PFSK-1 (cell line): Measurements from ENCODE around the gene RGS10.

Source experiments
- FOXP2 ChIP-seq: optimal IDR thresholded peaks from 2 replicates; pipeline ENCODE3; 2011; ENCODE audit warnings: borderline replicate concordance, control low read depth, inconsistent platforms; ENCODE audit not compliant: insufficient read depth; ENCODE audit errors: extremely low read length, extremely low read depth
- POLR2AphosphoS5 ChIP-seq: IDR thresholded peaks from 2 replicates; pipeline ENCODE4 v1.6.1; 2012; ENCODE audit warnings: low read depth, mild to moderate bottlenecking, control low read depth, low read length, moderate library complexity
- SIN3A ChIP-seq: IDR thresholded peaks from 2 replicates; pipeline ENCODE4 v1.6.1; 2012; ENCODE audit warnings: mild to moderate bottlenecking, low read length, moderate library complexity, borderline replicate concordance; ENCODE audit not compliant: insufficient read depth
- TAF1 ChIP-seq: IDR thresholded peaks from 2 replicates; pipeline ENCODE4 v1.6.1; 2012; ENCODE audit warnings: low read length, control low read depth, borderline replicate concordance; ENCODE audit not compliant: insufficient read depth
- TF ChIP-seq, protein P1 (sequence below), 2 experiments: IDR thresholded peaks; 2 replicates each; pipeline versions ENCODE4 v1.6.1 to v1.8.0; 2011 to 2012; ENCODE audit warnings: low read depth in 2 of 2, low read length in 2 of 2, control low read depth in 1 of 2, inconsistent platforms in 1 of 2, mild to moderate bottlenecking in 1 of 2, moderate library complexity in 1 of 2; ENCODE audit not compliant: insufficient read depth in 1 of 2

RGS10 gene

GRCh38 chr10:119536508-119537025, 6.0 kb downstream of the RGS10 start:
- no peak for TF ChIP-seq TAF1
- no peak for TF ChIP-seq POLR2AphosphoS5
- TF ChIP-seq FOXP2, result no peak
- TF ChIP-seq, protein P1, sequence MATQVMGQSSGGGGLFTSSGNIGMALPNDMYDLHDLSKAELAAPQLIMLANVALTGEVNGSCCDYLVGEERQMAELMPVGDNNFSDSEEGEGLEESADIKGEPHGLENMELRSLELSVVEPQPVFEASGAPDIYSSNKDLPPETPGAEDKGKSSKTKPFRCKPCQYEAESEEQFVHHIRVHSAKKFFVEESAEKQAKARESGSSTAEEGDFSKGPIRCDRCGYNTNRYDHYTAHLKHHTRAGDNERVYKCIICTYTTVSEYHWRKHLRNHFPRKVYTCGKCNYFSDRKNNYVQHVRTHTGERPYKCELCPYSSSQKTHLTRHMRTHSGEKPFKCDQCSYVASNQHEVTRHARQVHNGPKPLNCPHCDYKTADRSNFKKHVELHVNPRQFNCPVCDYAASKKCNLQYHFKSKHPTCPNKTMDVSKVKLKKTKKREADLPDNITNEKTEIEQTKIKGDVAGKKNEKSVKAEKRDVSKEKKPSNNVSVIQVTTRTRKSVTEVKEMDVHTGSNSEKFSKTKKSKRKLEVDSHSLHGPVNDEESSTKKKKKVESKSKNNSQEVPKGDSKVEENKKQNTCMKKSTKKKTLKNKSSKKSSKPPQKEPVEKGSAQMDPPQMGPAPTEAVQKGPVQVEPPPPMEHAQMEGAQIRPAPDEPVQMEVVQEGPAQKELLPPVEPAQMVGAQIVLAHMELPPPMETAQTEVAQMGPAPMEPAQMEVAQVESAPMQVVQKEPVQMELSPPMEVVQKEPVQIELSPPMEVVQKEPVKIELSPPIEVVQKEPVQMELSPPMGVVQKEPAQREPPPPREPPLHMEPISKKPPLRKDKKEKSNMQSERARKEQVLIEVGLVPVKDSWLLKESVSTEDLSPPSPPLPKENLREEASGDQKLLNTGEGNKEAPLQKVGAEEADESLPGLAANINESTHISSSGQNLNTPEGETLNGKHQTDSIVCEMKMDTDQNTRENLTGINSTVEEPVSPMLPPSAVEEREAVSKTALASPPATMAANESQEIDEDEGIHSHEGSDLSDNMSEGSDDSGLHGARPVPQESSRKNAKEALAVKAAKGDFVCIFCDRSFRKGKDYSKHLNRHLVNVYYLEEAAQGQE (IDR thresholded peaks at IDR 0.05; ENCODE audit: insufficient read depth in 1 of 2, low read depth in 2 of 2, low read length in 2 of 2), result no peak

DNA sequence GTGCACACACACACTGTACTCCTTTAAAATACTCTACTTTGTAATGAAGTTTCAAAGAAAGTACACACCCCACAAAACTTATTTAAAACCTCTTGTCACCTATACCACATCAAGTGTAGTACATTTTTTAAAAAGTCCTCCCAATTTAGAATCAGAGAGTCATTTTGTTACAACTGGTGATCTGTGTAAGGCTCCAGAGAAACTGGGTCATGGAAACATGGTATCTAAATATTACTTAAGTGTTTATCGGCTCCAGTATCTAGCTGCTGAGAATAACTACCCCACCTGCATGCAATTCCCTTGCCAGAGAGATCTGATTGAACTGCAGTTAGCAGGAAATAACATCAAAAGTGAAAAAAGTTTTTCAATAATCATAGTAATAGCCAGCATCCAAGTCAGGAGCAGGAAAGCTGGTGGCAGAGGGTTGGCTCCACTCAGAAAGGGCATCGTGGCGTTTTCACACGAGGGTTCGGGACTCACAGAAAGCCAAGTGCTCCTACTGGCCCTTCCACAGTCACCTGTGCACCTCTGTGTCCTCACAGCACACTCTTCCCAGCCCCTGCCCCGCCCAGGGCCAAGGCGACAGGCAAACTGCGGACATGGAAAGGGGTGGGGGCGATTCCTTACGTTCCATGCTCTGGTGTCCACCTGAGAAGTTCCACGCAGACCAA, 6.5 kb downstream of the RGS10 start:
- TF ChIP-seq FOXP2 (no peak), TAF1 (no peak), POLR2AphosphoS5 (no peak), SIN3A (no peak)
- TF ChIP-seq, protein P1 (IDR thresholded peaks at IDR 0.05; ENCODE audit: insufficient read depth in 1 of 2, low read depth in 2 of 2, low read length in 2 of 2), result no peak

DNA sequence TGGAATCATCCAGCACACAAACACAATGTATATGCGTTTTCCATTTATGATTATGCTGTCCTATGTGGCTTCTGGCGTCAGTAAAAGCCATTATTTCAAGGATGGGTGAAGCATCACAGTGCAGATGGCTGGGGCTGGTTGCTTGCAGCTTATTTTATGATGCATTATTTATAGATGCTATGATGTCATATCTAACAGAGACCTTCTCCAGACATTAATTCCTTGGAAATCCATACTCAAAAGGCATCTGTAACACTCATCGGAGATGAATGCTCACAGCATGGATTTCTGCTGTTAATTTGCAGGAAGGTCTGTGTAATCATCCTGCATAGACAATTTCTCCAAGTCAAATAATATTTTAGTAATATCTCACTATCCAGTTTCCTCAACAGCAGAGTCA, 7.2 kb downstream of the RGS10 start:
- TF ChIP-seq SIN3A (no peak), POLR2AphosphoS5 (no peak), TAF1 (no peak), FOXP2 (no peak)
- TF ChIP-seq, protein P1 (IDR thresholded peaks at IDR 0.05; ENCODE audit: insufficient read depth in 1 of 2, low read depth in 2 of 2, low read length in 2 of 2), result no peak

DNA sequence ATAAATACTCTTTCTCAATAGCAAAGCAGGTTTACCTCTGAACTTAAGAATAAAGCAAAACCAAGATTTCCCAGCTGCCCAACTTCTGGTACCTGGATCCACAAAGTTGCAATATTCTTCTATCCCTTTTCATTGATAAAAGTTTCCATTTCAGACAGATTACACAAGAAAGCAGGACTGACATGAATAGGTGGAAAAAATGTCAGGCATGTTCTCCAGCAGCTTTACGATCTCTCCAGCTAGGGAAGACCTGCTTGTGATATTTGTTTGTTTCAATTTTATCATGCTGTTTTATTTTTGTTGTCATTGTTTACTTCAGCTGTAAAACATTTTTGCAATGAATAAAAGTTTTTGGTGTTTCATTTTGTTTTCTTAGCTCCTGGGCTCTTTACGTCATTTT, 9.0 kb downstream of the RGS10 start:
- TF ChIP-seq FOXP2, result no peak
- TF ChIP-seq, protein P1 (IDR thresholded peaks at IDR 0.05; ENCODE audit: insufficient read depth in 1 of 2, low read depth in 2 of 2, low read length in 2 of 2), result no peak
- TF ChIP-seq TAF1, result no peak
- TF ChIP-seq SIN3A, result no peak
- no peak for TF ChIP-seq POLR2AphosphoS5
